Keratinocyte (primary cell): ENCODE data around the gene DTX3L. TPM values are rescaled to one million over a fixed set of nuclear protein-coding genes. Genes with fewer than 3 reads are reported as not detected.

Experiments
- DNase-seq: peaks from one replicate; pipeline ENCODE4 v3.0.0-alpha.2; 2011; ENCODE audit warnings: low read depth, missing footprints, low spot score
- FAIRE-seq: peaks from 2 replicates; lab custom pipeline; 2011; peaks lifted over from hg19 to GRCh38; lab: Jason Lieb, UNC
- H2AFZ ChIP-seq: 2 replicates; pipeline ENCODE4 v1.6.0; 2012; ENCODE audit warnings: low read length, control low read depth, inconsistent platforms; ENCODE audit not compliant: control insufficient read depth
- H3K27ac ChIP-seq: 2 replicates; pipeline ENCODE4 v1.5.1; 2011; ENCODE audit warnings: low read length; ENCODE audit not compliant: control insufficient read depth, insufficient read depth
- H3K27me3 ChIP-seq: 3 replicates; pipeline ENCODE4 v1.6.0; 2011; ENCODE audit warnings: low read length; ENCODE audit not compliant: control insufficient read depth, insufficient read depth; ENCODE audit errors: extremely low read depth
- H3K36me3 ChIP-seq, 2 experiments: 2 replicates in 1 of 2; 3 replicates in 1 of 2; pipeline ENCODE4 v1.5.1; 2011; ENCODE audit warnings: low read length in 2 of 2, mild to moderate bottlenecking in 1 of 2; ENCODE audit not compliant: control insufficient read depth in 2 of 2, insufficient read depth in 2 of 2; ENCODE audit errors: extremely low read depth in 1 of 2
- H3K4me1 ChIP-seq: 3 replicates; pipeline ENCODE4 v1.5.1; 2011; ENCODE audit warnings: low read length; ENCODE audit not compliant: control insufficient read depth, insufficient read depth; ENCODE audit errors: extremely low read depth
- H3K4me2 ChIP-seq: 3 replicates; pipeline ENCODE4 v1.6.0; 2011; ENCODE audit warnings: low read depth, low read length; ENCODE audit not compliant: control insufficient read depth, insufficient read depth; ENCODE audit errors: extremely low read depth
- H3K4me3 ChIP-seq, 3 experiments: fragments of 200-600 bp in 1 of 3; sonication (generic) in 1 of 3; 2 replicates in 2 of 3; 3 replicates in 1 of 3; pipeline ENCODE4 v1.5.1; 2011 to 2016; ENCODE audit warnings: low read length in 3 of 3, mild to moderate bottlenecking in 3 of 3, control low read depth in 2 of 3, inconsistent platforms in 1 of 3, low read depth in 1 of 3, mixed read lengths in 1 of 3, mixed run types in 1 of 3, moderate library complexity in 1 of 3; ENCODE audit not compliant: control insufficient read depth in 2 of 3, insufficient read depth in 2 of 3; ENCODE audit errors: extremely low read depth in 1 of 3
- H3K79me2 ChIP-seq: 2 replicates; pipeline ENCODE4 v1.6.0; 2012; ENCODE audit warnings: low read length; ENCODE audit not compliant: control insufficient read depth, insufficient read depth
- H3K9ac ChIP-seq: 3 replicates; pipeline ENCODE4 v1.6.0; 2011; ENCODE audit warnings: low read length; ENCODE audit not compliant: control insufficient read depth, insufficient read depth; ENCODE audit errors: extremely low read depth
- H3K9me1 ChIP-seq: 3 replicates; pipeline ENCODE4 v1.6.0; 2011; ENCODE audit warnings: low read length; ENCODE audit not compliant: control insufficient read depth, insufficient read depth; ENCODE audit errors: extremely low read depth
- H3K9me3 ChIP-seq: 2 replicates; pipeline ENCODE4 v1.5.1; 2012; ENCODE audit warnings: low read depth, low read length; ENCODE audit not compliant: control insufficient read depth
- H4K20me1 ChIP-seq: 3 replicates; pipeline ENCODE4 v1.6.0; 2011; ENCODE audit warnings: low read length; ENCODE audit not compliant: control insufficient read depth, insufficient read depth; ENCODE audit errors: extremely low read depth
- CTCF ChIP-seq, 3 experiments: IDR thresholded peaks in 1 of 3; conservative IDR thresholded peaks in 1 of 3; optimal IDR thresholded peaks in 1 of 3; 2 replicates in 2 of 3; 3 replicates in 1 of 3; pipeline versions ENCODE3 to v1.5.1; 2011; ENCODE audit warnings: low read length in 3 of 3, mild to moderate bottlenecking in 3 of 3, moderate library complexity in 2 of 3, control low read depth in 1 of 3, inconsistent platforms in 1 of 3; ENCODE audit not compliant: insufficient read depth in 2 of 3; ENCODE audit errors: extremely low read depth in 1 of 3
- EZH2 ChIP-seq: IDR thresholded peaks from one replicate; pipeline ENCODE4 v1.6.1; 2012; ENCODE audit warnings: inconsistent platforms, mild to moderate bottlenecking, low read length, moderate library complexity
- dilution Hi-C: fragments of 300-500 bp; cut with MboI; formaldehyde crosslinking; loops from one replicate; pipeline ENCODE4 v1.7.0; 2020; ENCODE audit warnings: low sequenced_read_pairs; ENCODE audit not compliant: extremely low pct_ligation_motif_present
- polyA plus RNA-seq, 5 experiments: library from polyadenylated mRNA; depleted of rRNA in 3 of 5; stranded (reverse) in 3 of 5; stranded (forward) in 1 of 5; unstranded in 1 of 5; fragments of >200 nt; gene quantifications; 1 replicate in 1 of 5; 2 replicates in 3 of 5; 3 replicates in 1 of 5; pipeline versions ENCODE4 v1.2.1 to v1.2.3, GENCODE V29; 2011 to 2012; ENCODE audit warnings: missing spikeins in 2 of 5, low read depth in 1 of 5, low replicate concordance in 1 of 5

The DTX3L gene
- polyA plus RNA-seq, 1 donor (not counting 4 experiments of a cell fraction or from before 2014, with no cell fraction given): 13.6 TPM

GRCh38 chr3:122548076-122548475 lies 16.1 kb upstream of the DTX3L start:
- Histone ChIP-seq H3K36me3 (peaks cover 0 to 23% of the 10 kb centered on the region in 2 experiments), H3K4me2 (no peak overlapping the region), H3K9ac (no peak overlapping the region), H3K9me3 (no peaks in the 10 kb centered on the region), H3K27me3 (no peaks in the 10 kb centered on the region), H2AFZ (no peak overlapping the region), H4K20me1 (no peaks in the 10 kb centered on the region), H3K4me3 (no peak overlapping the region), H3K9me1 (no peaks in the 10 kb centered on the region), H3K79me2 (no peaks in the 10 kb centered on the region), H3K4me1 (no peaks in the 10 kb centered on the region), H3K27ac (no peak overlapping the region)
- TF ChIP-seq CTCF (optimal IDR thresholded peaks at IDR 0.05 in 1 of 3, IDR thresholded peaks at IDR 0.05 in 1 of 3, conservative IDR thresholded peaks at IDR 0.05 in 1 of 3; ENCODE audit: extremely low read depth in 1 of 3, insufficient read depth in 2 of 3, low read length in 3 of 3): no peak
- no peak for TF ChIP-seq EZH2
- FAIRE-seq: no peak
- DNase-seq: no peak
- dilution Hi-C loops: no loop called here

- no peak overlapping the region for H3K4me3 ChIP-seq
- no peak overlapping the region for H3K4me2 ChIP-seq
- no peak for FAIRE-seq
- H3K9me1 ChIP-seq: no peaks in the 10 kb centered on the region
- H3K36me3 ChIP-seq: peaks cover 0 to 23% of the 10 kb centered on the region in 2 experiments
- H3K79me2 ChIP-seq: no peaks in the 10 kb centered on the region
- no peak overlapping the region for H2AFZ ChIP-seq
- H3K27ac ChIP-seq: no peak overlapping the region
- dilution Hi-C loops: no loop called here
- no peak overlapping the region for H3K9ac ChIP-seq
- no peaks in the 10 kb centered on the region for H3K4me1 ChIP-seq
- no peak for DNase-seq
- H3K27me3 ChIP-seq: no peaks in the 10 kb centered on the region
- H3K9me3 ChIP-seq: no peaks in the 10 kb centered on the region
- no peaks in the 10 kb centered on the region for H4K20me1 ChIP-seq
- TF ChIP-seq EZH2: no peak
- no peak for TF ChIP-seq CTCF (optimal IDR thresholded peaks at IDR 0.05 in 1 of 3, IDR thresholded peaks at IDR 0.05 in 1 of 3, conservative IDR thresholded peaks at IDR 0.05 in 1 of 3; ENCODE audit: extremely low read depth in 1 of 3, insufficient read depth in 2 of 3, low read length in 3 of 3)
These were observed 15.5 kb upstream of the DTX3L start for GRCh38 chr3:122548619-122549018.
